ENCODE data around the gene ERGIC1. TPM values are rescaled to one million over a fixed set of nuclear protein-coding genes. Genes with fewer than 3 reads are reported as not detected.
A peak's percentile ranks its signal among the peaks of the same experiment; 100 is the strongest.

Gene ERGIC1
- total RNA-seq, 1 donor from 2014 or later: 57.9 TPM

DNA sequence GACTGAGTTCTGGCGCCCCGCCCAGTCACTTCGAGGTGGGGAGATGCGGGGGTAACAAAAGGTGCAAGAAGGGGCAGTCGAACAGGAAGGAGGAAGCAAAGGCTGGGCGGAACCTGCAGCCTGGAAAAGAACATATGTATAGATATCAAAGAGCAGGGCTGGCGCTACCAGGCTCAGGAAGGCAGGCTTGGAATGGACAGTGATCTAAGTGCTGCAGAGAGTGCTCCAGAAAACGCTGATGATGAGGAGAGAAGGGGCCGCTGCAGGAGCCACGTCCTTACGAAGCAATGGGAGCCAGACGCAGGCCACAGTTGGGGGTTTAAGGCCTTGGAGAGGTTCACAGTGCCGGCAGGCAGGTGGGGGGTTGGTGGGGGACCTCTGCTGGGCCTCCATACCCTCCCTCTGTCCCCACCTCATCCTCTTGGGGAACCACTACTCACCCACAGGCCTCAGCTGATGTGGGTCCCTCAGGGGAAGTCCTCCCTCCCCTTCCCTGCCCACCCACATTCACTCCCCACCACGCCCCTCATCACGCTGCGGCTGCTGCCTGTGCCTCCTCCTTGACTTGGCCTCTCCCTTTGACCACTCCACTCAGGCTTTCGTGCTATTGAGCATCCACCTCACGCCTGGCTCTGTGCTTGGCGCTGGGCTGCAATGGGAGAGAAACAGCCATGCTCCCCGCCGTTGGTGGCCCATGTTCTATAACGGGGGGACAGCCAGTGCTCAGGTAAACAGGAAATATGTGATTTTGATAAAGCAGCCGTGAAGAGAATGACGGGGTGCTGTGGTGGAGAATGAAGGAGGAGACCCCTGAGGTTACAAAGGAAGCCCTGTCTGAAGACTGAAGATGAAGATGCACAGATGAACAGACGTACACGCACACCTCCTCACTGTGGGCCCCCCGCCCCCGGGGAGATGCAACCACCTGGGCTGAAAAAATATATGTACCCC is 84.6 kb downstream of the ERGIC1 start:
- DNase-seq (ENCODE audit: low read depth in 2 of 2): no peak

DNA sequence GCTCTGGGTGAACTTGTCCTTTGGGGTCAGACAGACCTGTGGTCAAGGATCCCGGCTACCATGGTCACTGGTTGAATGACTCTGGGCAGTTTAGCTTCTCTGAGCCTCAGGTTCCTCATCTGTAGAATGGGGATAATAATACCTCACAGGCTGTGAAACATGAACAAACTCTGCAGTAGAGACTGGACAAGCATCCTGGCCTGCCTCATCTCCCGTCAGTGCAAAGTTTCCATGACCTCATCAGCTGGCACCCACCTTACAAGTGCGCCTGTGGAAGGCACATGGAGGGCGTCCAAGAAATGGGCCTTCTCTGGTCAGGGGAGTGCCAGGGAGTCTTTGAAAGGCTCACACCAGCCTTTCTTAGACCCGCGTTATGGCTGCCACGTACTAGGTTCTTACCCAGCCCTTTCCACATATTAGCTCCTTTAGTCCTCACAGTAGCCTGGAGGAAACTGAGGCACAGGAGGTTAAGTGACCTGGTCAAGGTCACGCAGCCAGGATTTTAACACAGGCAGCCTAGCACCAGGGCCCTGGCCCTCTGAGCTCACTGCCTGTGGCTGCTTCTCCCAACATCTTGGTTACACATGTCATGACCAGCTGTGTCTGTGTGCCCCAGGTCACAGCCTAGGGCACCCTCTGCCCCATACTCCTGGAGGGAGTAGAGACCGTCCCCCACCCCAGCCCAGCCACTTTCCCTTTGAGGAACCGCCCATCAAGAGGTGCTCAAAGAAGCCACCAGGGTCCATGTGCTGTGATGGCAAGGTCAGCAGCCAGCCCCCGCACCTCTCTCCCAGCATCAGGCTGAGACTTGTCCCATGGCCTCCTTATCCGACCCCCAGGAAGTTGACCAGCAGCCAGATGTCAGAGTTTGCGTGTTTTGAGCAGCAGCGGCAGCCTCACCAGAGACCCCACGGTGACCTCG is 85.7 kb downstream of the ERGIC1 start:
- no peak for DNase-seq (ENCODE audit: low read depth in 2 of 2)

DNA sequence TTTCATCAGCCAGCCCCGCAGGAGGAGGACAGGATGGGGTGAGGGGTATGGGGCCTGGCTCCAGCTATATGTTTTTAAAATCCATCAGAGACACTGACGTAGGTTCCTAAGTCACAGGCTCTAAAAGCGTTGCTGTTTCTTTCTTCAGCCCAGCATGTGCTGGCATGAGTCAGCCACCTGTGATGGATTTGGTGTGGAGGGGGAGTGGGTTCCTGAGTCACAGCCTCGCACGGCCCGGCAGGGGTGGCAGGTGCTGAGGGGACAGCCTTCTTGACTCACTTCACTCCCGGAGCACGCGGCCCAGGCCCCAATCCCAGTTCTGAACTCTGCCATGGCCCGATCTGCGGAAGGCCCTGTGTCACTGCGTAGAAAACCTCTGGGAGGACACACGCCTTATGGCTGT is 86.4 kb downstream of the ERGIC1 start:
- peak in 1 of 2 donors; percentile 70 for DNase-seq (ENCODE audit: low read depth in 2 of 2)

DNA sequence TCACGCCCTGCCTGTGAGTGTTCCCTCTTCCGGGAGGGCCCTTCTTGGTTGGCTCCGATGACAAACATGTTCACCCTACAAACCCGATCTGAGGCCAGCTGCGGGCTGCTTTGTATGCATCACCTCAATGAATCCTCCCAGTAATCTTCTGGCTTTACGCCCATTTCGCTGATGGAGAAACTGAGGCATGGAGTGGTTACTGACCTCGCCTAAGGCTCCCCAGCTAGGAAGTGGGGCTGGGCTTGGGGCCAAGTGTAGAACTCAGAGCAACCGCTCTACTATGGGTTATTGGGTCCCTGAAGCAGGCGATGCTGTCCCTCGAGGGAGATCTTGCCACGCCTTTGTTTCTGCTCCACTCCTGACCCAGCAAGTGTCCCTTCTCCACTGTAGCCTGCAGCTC is 86.9 kb downstream of the ERGIC1 start:
- no peak for DNase-seq (ENCODE audit: low read depth in 2 of 2)

DNA sequence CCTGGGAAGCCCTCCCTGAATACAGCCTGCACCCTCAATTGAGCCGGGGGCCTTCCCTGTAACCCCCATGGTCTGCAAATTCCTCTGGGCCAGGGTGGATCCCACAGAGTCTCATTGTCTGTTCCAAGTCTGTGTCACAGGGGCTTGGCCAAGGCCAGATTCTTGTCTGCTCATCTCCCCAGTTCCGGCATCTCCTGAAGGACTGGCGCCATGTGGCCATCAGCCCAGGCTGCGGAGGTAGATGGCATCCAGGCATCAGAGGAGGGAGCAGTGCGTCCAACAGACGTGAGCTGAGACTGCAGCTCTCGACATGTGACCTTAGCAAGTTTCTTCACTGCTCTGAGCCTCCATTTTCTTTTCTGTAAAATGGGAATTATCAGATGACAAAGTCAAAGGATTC is 87.9 kb downstream of the ERGIC1 start:
- no peak for DNase-seq (ENCODE audit: low read depth in 2 of 2)

DNA sequence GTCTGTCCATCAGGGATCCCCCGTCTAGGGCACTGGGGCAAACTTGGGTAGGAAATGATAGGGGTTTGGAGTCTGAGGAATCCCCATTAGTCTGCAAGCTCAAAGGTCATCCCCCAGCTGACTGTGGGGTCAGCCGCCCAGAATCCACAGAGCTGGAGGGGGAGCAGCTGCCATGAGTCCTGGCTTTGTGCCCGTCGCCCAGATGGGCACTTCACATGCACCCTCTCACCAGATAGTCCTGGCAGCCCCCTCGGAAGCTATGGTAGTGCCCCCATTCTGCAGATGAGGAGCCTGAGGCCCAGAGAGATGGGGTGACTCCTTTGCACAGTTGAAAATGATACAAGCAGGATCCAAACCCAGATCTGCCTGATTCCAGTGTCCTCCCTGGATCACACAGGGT is 89.5 kb downstream of the ERGIC1 start:
- no peak for DNase-seq (ENCODE audit: low read depth in 2 of 2)

DNA sequence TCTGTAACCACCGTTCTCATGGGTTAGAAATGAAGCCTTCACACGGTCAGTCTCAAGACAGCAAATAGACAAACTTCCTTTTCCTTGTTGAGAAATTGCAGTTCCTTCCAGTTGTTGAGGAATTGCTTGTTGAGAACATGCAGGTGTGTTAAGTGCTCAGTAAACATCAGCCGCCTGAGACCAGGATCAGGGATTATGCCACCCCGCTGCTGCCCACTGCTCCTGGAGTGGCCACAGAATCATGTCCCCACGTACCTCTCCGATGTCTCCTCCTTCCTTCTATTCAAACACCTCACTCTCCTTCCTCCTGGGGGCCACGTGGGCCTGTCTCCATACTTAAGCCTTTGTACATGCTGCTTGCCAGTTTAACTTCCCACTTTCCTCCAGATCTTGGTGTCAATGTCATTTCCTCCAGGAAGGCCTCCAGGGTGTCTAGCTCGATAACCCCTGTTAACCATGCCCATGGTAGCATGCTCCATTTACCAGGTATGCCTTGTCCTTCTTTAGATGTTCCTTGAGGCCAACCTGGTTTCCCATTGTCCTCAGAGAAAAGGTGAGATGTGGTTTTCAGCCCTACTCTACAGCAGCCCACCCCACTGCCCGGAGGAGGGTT is 91.4 kb downstream of the ERGIC1 start:
- no peak for DNase-seq (ENCODE audit: low read depth in 2 of 2)

DNA sequence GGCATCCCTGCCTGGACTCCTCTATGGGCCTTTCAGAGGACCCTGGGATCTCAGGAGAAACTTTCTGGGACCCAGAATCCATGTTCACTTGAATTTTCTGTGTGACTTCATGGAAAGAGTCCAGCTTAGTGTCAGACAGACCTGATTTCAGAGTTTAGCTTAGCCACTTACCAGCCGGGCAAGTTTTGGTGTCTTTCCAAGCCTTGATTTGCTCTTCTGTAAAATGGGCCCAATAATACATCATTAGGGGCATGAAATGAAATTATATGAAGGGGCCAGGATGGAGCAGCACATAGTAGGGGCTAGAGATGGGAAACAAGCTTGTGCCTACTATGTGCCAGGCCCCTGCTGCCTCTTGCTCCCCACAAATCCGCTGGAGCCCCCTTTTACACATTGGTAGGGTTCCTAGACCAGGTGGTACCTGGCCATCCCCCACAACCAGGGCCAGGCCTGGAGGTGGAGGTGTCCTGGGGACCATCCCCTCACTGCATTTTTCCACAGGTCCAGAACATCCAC is 92.0 kb downstream of the ERGIC1 start:
- DNase-seq (ENCODE audit: low read depth in 2 of 2): no peak

DNA sequence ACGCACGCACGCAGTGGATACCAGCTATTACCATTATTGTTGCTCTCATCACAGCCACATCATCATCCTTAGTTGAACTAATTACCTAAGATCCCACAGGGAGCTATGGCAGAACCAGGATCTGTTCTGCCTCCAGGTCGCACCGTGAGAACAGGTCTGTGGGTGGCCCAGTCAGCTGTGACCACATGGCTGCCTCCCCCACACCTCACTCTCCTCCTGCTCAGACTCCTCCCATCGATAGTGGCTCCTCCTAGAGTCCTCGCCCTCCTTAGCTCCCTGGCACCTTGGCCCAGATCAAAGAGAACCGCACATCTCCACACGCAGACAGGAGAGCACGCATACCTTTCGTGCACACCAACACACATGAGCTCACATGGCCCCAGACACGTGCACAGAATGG is 92.7 kb downstream of the ERGIC1 start:
- DNase-seq (ENCODE audit: low read depth in 2 of 2): no peak

DNA sequence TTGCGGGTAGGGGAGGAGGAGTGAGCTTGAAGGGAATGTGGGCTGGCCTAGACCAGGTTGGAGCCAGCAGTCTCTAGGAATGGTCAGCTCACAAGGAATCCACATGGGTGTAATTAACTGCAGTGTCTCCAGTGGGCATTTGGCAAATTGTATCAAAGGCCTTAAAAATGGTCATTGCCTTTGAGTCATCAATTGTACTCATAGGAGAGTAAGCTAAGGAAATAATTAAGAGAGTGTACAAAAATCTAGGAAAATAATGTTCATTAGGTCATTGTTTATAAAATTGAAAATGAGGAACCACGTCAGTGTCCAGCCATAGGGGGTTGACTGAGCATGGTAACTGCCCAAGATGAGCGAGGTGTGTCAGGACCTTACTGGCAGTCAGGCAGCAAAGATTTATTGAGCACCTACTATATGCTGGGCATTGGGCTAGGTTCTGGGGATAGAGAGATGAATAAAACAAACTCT is 95.4 kb downstream of the ERGIC1 start:
- DNase-seq (ENCODE audit: low read depth in 2 of 2): no peak

DNA sequence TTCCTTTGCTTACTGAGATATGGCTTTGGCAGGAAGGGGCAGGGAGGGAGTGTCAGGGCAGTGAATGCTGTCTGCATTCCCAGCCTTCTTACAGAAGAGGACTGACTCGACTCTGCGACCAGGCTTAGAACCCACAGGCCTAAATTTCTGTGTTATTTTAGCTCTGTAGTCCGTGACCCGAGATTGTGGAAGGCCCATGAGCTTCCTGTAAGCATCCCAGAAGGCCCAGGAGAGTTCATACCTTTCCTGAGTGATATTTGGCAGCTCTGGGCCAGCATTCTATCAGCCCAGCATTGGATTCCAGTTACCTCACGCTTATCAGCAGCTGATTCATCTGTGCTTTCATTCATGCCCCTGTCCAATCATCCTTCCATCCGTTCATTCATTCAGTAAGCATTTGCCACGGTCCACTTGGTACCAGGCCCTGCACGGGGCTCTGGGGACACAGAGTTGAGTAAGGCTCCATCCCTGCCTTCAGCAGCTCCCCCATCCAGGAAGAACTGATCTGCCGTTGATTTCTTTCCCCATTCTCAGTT is 97.0 kb downstream of the ERGIC1 start:
- DNase-seq (ENCODE audit: low read depth in 2 of 2): peak; percentile 73 to 76

DNA sequence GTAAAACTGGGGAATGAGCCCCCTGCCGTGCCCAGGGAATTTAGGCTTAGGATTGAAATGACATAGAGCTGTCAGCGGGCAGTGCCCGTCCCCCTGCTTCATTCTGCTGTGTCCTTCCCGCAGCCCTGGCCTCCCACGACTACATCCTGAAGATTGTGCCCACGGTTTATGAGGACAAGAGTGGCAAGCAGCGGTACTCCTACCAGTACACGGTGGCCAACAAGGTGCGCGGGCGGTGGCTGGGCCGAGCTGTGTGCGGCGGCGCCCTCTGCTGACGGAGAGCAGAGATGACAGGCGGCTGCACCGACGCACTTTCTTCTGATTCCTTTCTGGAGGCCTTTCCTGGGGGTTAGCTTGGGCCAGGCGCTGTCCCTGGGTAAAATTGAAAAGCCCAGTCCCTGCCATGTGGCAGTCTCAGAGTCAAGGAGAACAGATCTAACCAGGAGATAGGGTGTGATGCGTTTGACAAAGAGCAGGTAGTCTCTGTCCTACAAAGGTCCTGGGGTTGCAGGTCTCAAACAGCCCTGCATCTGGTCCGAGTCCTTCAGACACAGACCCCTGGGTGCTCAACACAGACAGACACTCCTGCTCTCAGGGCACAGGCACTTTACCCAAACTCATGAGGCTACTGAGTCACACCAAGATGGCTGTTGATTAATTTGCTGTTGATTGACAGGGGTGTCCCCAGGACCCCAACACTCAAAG is 98.4 kb downstream of the ERGIC1 start:
- peak in 1 of 2 donors; percentile 75 for DNase-seq (ENCODE audit: low read depth in 2 of 2)

DNA sequence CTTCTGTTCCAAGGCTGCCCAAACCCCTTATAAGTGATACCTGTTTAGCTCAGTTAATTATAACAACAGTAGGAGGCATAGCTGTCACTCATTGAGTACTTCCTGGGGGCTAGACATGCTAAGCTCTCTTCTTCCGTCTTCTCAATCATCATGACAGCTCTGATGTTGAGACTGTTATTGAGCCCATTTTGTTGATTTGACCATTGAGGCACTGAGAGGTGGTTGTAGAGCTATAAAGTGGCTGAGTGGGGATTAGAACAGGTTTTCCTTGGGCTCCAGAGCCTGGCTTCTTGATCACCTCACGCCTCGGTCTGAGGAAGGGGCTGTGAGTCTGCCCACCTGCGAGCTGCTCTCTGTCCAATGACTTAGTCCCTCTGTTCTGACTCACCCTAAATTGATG is 99.2 kb downstream of the ERGIC1 start:
- DNase-seq (ENCODE audit: low read depth in 2 of 2): no peak

DNA sequence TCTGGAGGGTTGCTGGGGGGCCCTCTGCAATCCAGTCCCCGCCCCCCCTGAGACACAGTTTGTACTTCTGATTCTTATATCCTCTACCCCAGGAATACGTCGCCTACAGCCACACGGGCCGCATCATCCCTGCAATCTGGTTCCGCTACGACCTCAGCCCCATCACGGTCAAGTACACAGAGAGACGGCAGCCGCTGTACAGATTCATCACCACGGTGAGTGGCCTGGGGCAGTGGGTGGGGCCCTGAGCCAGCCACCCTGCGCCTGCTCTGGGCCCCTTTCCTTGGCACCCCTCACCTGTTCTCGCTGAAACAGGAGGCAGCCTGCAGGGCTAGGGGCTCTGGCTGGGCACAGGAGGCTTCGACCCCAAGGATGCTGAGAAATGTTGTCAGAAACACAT is 101.0 kb downstream of the ERGIC1 start:
- DNase-seq (ENCODE audit: low read depth in 2 of 2): no peak

DNA sequence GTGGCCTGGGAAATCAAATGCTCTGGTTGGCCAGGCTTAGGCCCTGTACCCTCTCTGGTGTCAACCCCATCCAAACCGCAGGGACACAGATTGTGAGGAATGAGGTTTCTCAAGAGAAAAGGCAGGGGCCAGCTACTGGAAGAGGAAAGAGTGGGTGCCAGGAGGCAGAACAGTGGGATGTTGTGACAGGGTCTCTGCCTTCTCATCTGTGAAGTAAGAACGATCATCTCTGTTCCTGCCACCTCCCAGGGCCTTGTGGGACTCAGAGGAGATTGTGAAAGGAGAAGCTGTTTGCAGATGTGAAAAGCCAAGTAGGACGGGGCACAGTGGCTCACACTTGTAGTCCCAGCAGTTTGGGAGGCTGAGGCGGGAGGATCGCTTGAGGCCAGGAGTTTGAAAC is 102.3 kb downstream of the ERGIC1 start:
- no peak for DNase-seq (ENCODE audit: low read depth in 2 of 2)

DNA sequence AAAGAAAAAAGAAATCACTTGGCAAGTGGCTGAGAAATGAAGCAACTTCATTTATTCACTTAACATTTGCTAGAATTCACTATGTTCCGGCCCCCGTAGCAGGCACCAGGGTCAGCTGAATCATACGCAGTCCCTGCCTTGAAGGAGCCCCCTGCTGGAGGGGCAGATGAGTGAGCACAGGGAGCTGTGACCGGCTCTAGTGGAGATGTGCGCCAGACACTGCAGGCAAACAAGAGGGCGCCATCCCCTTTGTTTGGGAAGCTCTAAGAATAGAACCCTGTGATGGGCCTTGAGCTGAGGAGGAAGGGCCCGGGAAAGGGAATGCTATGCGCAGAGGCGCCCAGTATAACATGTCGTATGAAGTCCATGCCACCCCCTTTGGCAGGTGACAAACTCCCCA is 105.0 kb downstream of the ERGIC1 start:
- DNase-seq (ENCODE audit: low read depth in 2 of 2): peak in 1 of 2 donors; percentile 39

DNA sequence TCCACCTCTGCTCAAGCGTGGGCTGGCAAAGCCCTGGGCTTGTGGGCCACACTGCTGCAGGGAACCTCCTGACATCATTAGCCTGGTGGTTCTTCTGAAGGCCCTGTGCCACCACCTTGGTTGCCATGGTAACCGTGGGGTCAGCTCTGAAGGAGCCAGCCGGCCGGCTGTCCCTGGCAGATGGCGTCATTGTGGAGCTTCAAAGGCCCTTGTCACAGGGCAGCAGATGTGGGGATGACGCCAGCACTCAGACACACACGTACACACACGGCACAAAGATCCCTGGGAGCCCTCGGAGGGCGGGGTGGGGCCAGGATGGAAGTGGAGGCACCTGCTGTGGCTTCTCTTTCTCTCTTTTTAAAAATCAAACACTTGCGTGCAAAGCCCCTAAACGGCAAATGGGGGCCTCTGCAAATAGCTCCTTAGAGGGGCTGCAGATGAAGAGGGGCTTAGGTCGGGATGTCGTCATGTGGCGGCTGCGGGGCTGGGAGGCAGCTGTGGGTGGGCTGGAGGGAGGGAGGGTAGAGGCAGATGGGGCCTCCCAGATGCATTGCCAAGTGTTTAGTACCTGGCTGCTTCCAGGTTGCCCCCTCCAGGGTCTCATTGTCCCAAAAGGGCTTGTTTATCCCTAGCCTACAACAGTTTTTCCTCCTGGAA is 105.7 kb downstream of the ERGIC1 start:
- DNase-seq (ENCODE audit: low read depth in 2 of 2): no peak

DNA sequence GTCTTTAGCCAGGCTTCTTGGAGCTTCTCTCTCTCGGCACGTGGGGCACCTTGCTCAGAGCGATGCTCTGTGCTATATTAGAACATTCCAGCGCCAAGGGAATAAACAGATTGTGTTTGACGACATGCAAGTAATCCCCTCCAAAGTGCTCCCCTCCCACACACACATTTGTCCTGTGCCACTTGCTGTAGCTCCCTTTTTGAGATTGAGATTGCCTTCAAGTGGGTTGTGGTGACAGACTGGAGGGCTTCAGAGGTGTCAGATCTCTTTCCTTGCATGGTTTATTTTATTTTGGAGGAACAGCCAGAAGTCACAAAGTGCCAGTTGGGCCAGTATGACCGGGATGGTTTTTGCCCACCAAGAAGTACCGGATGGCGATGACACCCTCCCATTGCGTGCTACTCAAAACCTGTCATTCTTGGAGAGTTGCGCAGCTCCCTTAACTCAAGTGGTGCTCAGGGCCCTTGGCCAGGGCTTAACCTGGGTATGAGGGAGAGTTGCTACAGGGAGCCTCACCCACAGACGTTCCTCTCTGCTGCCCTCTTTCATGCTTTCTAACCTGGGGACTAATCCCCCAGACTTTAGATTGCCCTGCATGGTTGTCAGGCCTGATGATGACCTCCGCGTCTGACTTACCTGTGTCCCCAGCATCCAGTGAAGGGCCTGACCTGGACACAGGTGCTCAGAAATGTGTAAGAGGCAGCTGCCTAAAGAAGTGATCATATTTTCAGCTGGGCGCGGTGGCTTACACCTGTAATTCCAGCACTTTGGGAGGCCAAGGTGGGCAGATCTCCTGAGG is 106.4 kb downstream of the ERGIC1 start:
- DNase-seq (ENCODE audit: low read depth in 2 of 2): no peak

DNA sequence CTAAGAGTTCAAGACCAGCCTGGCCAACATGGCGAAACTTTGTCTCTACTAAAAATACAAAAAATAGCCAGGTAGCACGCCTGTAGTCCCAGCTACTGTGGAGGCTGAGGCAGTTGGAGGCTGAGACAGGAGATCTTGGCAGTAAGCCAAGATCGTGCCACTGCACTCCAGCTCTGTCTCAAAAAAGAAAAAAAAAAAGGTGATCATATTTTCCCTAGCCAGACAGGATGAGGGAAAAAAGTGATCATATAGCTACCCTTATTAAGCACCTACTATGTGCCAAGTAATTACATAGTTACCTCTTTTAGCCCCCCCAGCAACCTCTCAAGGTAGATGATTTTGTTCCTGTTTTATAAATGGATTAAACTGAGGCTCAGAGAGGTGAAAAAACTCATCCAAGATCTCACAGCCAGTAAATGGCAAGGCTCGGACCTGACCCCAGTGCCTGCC is 107.0 kb downstream of the ERGIC1 start:
- DNase-seq (ENCODE audit: low read depth in 2 of 2): peak in 1 of 2 donors; percentile 44
